NCI-H748 (cell line): Measurements from ENCODE around the gene TMCO4.
"Not testable (repeated sequence)": the region's sequence is repeated elsewhere in the genome, so short reads cannot be mapped to it uniquely, and the experiment has no call there.

ENCODE experiments used
- DNase-seq: peaks from one replicate; lab custom pipeline; 2025; ENCODE audit not compliant: unreplicated experiment; lab: John Stamatoyannopoulos, UW

Gene TMCO4

DNA sequence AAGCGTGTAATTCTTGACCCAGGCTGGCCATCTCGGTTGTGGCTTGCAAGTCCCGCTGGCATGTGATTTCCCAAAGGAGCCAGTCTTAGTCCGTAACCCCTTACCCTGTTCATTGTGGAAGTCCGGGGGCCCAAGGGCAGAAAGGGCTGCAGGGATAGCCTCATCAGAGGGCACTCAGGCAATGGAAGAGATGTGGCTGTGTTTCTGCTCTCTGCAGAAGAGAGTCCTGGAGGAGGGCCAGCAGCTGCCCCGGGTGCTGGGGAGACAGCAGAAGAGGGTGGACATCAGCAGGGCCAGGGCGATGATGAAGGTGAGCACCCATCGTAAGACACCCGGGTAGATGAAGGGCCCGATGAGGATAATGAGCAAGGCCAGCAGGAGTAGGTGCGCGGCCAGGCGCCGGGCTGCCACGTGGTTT lies 14.5 kb upstream of the TMCO4 start:
- DNase-seq, result no peak

DNA sequence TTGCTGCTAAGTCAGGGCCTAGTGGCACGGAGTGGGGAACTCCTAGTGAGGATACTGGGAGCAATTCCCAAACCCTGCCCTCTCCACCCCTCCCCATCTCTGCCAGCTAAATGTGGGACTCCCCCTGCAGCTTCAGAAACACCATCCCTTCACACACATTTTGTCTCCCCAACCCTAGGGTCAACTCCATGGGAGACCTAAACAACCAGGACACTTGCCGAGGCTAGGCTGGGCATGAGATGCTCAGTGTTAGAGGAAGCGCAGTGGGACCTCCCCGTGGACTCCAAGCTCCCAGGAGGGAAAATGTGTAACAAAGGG lies 13.9 kb upstream of the TMCO4 start:
- DNase-seq, result no peak

DNA sequence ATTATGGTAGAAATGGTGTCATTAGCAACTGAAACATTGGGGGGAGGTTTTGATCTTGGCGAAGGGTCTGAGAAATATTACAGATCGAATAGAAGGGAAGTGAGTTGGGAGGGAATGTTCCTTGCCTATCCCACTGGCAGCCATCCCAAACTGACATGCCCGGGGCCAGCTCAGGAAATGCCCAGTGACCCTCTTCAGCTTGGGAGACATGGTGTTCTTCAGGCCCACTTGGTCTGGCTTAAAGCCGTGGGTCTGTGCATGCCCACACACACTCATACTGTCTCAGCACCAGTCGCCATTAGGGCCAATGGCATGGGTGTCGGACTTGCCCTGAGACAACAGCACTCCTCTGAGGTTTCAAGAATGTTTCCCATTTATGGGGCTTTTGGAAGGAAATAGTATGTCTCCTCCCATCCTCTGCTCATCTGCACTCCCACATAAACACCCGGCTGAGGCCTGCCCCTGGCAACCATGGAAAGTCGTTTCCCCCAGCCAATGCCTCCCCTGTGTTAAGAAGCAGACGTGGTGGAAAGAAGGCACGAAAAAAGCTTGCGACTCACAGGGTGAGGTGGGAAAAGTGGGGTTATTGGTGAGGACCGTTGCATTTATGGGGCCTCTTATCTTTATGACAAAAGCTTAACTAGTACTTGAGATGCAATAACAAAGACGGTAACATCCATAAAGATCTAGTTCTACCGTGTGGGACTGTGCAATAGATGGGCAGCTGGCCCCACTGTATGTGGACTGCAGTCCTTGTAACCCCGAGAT lies 13.3 kb upstream of the TMCO4 start:
- DNase-seq, result no peak

DNA sequence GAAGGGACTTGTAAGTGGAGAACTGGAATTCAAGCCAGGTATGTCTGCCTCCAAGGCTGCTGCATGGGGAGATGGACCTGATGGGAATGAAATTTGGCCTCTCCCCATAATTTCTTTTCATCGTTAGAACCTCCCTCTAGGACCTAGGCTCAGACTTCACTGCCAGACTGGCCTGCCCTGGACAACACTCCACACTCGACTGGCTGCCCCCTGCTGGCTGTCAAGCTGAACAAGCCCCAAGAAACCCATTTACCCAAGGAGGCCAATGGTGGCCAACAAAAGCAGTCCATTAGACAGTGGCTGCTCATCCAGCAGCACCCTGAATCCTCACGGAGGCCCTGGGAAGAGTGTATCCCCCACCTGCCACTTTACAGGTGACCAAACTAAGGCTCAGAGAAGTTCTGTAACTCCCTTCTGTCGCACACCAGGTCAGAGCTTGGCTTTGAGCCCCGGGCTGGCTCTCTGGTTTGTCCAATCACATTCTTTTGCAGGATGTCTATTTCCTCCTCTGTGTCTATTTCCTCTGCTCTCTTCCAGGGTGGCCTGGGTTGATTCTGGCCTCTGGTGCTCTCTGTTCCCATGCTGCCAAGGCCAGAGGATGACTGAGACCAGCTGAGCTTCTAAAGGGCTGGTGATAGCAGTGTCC lies 11.6 kb upstream of the TMCO4 start:
- DNase-seq, result peak; percentile 33

DNA sequence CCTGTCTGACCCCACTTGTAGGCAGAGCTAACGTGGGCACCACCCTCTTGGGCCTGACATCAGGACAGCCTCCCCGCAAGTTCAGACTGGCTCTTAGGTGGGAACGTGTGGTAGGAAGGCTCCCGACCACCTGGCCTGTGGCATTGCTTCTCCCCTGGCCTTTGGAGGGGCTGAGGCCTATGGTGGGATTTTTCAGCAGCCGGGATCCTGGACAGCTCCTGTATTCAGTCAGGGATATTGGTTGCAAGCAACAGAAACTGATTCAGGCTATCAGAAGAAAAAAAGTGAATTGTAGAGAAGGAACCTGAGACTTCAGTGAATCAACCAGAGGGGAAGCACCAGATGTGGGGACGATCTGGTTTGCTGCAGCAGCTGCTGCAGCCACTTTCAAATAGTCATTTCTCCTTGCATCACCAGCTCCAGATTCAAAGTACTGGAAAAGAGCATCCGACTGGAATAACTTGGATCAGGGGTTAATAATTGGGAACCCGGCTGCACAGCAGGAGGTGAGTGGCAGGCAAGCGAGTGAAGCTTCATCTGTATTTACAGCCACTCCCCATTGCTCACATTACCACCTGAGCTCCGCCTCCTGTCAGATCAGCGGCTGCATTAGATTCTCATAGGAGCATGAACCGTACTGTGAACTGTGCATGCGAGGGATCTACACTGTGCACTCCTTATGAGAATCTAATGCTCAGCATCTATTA lies 9.5 kb upstream of the TMCO4 start:
- peak; percentile 58 for DNase-seq

DNA sequence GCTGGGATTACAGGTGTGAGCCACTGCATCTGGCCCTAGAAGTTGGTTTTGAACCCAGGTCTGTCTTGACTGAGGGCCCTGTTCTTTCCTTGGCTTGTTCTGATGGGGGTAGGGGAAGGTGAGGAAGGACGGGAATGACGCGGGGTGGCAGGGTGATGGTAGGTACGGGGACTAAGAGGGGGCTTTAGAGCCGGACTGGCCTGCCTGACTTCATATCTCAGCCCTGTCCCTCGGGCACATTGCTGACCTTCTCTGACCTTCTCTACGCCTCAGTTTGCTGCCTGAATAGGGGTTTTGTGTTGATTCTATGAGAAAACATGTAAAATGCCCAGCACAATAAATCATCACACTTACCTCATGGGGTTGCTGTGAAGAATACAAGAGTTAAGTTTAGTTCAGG lies 8.6 kb upstream of the TMCO4 start:
- DNase-seq, result no peak

DNA sequence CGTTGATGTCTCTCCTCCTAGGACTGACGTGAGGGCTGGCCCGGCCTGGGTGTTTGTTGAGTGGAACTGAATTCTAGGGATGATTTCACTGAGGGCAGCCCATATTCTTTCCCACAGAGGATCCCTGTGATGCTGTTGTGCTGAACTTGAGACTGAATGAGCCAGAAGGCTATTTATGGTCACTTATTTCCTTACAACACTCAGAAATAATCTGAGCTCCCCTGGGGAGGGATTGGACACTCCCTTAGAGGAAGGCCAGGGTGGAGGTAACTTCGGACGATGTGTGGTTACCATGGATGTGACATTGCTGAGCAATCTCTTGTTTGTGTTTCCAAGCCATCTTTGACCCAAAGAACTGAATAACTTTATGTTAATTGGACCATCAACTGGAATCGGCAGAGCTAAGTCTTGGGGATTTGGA lies 5.1 kb upstream of the TMCO4 start:
- no peak for DNase-seq

DNA sequence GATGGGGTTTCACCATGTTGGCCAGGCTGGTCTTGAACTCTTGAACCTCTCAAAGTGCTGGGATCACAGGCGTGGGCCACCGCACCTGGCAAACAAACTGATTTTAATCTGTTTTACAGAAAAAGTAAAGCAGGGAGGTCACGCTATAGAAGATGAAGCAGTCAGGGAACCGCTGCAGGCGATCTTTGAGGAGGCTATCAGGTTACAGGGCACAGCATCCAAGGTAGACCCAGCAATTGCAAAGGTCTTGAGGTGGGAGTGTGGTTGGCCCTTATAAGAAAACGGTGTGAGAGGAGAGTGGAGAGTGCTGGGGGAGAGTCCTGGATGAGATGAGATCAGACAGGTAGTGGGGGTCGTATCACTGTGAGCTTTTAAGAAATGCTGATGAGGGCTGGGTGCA lies 2.6 kb upstream of the TMCO4 start:
- no peak for DNase-seq

DNA sequence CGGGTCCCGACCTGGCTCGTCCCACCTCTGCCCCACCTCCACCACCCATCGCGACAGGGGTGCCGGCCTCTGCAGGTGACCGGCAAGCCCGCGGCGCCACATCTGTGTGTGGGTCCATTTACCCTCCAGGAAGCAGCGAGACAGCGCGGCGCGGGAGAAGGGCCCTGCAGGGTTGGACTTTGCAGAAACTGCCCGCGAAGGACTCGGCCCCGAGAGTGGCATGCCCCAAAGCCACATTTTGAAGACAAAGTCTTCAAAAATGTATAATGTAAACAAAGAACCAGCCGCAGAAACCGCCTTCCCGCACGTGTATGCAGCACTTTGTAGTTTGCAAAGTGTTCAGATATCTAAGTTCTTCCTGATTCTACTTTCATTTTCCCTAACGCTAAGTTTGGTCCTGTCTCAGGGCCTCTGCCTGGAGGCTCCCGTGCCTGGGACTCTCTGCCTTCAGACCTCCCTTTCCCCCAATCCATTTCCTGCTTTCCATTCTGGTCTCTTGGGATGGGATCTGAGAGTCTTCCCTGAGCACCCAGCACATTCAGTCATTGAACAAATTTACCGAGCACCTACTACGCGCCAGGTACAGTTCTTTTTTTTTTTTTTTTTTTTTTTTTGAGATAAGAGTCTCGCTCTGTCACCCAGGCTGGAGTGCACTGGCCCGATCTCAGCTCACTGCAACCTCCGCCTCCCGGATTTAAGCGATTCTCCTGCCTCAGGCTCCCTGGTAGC lies 524 bp upstream of the TMCO4 start:
- DNase-seq, result no peak

DNA sequence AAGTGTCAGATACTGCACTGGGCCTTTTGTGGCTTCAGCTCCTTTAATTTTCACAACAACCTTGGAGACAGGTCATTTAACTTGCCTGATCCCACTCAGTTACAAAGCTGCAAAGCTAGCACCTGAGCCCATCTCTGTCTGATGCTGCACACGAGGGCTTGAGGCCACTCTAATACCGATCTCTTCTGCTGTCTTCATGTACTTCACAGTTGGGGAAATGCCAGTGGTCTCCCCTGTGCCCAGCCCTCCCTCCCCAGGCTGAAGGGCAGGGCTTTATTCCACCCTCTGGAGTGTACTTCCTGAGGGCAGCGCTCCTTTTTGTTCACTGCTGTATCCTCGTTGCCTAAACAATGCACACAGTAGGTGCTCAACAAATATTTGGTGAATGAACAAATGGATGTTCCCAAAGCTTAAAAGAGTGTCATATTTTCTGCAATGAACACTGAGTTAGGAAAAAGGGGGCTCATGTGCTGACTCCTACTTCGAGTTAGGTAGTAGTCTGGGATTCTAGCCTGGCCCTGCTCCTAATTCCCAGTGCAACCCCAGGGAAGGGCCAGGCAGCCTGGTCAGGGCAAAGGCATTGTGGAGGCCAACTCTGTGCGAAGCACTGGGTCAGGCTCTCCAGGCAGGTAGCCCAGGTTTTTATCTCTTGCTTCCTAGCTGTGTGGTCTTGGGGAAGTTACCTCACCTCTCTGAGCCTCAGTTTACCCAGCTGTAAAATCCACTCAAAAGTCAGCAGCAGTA lies 1.1 kb downstream of the TMCO4 start:
- no peak for DNase-seq

DNA sequence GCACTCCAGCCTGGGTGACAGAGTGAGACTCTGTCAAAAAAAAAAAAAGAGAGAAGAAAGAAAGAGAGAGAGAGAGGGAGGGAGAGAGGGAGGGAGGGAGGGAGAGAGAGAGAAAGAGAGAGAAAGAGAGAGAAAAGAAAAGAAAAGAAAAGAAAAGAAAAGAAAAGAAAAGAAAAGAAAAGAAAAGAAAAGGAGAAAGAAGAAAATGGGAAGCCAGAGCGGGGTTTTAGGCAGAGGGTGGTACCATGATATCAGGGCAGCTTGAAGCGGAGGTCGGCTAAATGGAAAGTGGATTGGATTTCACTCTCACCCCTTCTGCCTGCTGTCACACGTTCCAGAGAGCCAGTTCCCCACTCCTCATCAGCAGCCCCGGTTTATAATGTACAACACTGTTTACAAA lies 1.9 kb downstream of the TMCO4 start:
- peak; percentile 10 for DNase-seq

DNA sequence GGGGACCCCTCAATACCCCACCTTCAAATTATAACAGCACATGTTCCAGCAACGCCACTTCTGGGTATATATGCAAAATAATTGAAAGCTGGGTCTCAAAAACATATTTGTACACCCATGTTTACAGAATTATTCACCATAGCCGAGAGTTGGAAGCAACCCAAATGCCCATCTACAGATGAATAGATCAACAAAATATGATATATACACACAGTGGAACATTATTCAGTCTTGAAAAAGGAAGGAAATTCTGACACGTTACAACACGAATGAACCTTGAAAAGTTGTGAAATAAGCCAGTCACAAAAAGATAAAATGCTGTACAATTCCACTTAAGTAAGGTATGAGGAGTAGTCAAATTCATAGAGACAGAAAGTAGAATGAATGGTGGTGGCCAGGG lies 5.1 kb downstream of the TMCO4 start:
- no peak for DNase-seq

DNA sequence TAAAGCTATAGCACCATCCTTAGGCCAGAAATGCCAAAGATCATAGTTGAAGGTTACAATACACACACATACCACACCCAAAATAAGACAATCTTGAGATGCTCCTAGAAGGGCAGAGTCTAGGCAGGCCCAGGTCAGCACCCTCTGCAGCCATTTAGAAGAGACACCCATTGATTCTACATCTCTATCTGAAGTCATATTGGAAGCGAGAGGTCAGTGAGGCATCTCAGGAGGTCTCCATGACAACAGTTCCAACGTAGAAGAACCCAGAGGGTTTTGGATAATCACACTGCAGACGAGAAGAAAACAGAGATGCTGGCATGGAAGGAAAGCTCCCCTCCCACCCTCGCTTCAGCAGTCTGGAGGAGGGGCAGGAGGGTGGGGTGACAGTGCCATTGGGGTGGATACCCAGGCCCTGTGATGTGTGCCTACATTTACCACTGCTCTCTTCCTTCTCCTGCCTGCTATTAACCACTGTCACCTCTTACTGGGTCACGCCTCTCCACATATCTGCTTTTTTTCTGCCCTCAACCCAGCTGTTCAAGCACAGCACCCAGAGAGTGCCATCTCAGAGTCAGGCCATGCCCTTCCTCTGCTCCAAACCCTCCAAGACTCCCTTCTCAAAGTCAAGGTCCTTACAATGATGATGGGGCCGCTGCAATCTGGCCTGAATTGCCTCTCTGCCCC lies 6.2 kb downstream of the TMCO4 start:
- DNase-seq, result peak; percentile 16

DNA sequence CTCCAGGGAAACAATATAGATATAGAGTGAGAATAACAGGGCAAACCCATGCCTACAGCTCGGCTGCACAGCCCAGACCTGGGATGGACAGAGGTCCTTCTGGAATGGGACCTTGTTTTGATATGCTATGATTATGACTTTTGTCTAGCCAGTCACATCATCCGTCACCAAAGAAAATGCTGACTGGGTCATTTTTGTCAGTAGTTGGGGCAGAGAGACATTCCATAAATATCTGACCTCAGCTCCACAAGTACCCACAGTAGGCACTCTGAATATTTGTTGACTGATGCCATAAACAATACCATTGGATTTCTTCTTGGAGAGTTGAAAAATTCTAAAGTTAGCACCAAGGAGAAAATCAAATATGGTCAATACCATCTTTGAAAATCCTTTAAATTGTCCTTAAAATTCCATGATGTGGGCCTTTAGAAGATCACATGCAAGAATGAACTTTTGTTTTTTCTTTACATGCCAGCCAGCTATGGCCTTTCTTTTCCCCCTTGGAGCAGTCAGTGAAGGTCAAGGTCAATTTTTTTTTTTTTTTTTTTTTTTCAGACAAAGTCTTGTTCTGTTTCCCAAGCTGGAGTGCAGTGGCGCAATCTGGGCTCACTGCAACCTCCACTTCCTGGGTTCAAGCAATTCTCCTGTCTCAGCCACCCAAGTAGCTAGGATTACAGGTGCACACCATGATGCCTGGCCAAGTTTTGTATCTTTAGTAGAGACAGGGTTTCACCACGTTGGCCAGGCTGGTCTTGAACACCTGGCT lies 7.3 kb downstream of the TMCO4 start:
- DNase-seq, result no peak

DNA sequence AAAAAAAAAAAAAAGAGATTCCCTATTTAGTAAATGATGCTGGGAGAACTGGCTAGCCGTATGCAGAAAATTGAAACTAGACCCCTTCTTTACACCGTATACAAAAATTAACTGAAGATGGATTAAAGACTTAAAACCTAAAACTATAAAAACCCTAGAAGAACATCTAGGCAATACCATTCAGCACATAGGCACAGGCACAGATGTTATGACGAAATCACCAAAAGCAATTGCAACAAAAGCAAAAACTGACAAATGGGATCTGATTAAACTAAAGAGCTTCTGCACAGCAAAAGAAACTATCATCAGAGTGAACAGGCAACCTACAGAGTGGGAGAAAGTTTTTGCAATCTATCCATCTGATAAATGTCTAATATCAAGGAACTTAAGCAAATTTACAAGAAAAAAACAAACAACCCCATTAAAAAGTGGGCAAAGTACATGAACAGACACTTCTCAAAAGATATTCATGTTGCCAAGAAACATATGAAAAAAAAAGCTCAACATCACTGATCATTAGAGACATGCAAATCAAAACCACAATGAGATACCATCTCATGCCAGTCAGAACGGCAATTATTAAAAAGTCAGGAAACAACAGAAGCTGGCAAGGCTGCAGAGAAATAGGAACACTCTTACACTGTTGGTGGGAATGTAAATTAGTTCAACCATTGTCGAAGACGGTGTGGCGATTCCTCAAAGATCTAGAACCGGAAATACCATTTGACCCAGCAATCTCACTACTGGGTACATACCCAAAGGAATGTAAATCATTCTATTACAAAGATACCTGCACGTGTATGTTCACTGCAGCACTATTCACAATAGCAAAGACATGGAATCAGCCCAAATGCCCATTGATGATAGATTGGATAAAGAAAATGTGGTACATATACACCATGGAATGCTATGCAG lies 9.4 kb downstream of the TMCO4 start:
- DNase-seq, result not testable (repeated sequence)

DNA sequence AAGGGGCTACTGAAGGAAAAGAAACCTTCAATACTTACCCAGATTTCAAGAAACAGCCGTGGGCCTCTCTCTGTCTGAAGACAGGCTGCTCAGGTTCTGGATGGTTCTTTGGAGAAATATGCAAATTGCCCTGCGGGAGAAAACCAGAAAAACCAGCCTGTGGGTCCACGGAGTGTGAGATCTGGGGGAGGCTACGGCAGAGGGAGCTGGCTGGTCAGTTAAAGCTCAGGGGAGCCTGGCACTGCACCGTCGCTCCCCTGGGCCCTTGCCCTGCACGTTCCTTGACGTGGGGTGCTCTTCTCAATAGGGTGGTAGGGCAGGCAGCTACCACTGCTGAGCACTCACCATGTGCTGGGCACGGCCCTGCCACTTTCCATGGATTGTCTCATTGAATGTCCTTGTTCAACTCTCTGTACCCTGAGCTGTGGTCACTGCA lies 12.7 kb downstream of the TMCO4 start:
- DNase-seq, result peak; percentile 30

DNA sequence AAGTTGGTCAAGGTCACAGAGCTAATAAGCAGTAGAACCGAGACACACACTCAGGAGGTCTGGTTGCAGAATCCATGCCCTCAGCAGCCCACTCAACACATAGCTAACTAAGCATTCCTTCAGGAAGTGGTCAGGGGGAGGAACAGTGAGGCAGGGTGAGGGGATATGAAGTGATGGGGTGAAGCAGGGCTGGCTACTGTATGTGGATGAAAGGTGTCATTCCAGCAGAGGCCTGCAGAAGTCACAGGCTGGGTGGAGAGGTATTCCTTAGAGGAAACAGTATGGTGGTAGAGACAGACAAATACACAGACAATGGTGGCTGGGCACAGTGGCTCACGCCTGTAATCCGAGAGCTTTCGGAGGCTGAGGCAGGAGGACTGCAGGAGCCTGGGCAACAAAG lies 14.1 kb downstream of the TMCO4 start:
- no peak for DNase-seq

DNA sequence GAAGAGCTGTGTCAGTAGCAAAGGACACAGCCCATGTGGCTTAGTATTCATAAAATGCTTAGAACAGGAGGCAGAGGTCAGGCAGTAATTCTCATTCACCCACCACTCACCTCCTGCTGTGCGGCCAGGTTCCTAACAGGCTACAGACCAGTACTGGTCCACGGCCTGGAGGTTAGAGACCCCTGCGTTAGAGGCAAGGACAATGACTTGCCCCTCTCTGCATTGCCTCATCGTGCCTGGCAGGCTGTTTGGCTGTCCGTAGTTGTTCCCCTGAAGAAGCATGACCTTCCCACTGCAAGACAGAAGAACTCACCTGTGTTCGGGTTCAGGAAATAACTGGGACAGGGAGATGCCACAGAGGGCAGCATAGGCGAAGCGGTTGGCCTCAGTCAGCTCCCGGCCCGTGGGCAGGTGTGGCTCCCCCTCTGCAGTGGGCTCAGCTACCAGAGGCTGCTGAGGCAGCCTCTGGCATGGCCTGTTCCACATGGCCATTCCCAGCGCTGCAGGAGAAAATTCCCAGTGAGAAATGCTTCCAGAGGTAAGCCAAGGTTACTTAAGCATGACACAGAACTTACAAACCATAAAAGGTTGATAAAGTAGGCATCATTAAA lies 19.3 kb downstream of the TMCO4 start:
- DNase-seq, result no peak
